ENCODE data around the gene CTTNBP2. TPM values are rescaled to one million over a fixed set of nuclear protein-coding genes. Genes with fewer than 3 reads are reported as not detected.

Gene CTTNBP2
- total RNA-seq, 4 donors from 2014 or later = 2.6 to 6.2 (median 4.3) TPM

DNA sequence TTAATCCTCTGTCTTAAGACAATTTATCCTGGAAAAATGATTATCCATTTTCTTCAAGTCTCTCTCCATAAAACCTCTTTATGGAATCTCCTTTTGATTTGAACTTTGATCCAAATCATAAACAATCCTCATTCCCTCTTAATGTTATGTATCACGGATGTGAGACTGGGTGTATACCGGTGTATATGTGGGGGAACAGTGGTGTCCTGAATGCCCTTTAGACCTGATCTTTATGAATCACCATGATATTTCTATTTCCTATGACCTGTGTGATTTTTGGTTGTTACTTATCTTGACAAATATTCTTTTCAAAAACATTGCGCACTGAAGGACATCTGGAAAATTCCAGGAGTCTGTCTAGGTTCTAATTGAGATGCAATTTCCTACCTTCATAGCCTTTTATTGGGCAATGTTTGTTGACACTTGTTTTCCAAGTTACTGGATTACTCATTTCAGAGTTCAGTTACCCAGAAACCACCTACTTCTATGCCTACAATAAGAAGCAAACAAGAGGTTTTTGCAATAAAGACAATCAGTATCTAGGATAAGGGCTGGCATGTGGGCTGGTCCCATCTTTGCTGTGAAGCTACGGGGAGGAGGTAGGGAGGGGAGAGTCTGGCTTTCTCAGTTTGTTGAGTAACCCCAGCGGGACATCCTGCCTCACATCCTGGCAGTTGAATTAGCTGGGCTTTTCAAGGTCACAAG, 190.4 kb downstream of the CTTNBP2 start:
- peak overlapping the region; percentile 74 to 82 (median 80) for H3K27ac ChIP-seq
- peak; percentile 74 for DNase-seq
- in situ Hi-C loops (cut with MboI; ENCODE audit: low pct_ligation_motif_present in 1 of 4, low pct_unique_long_range_greater_than_20kb in 1 of 4, low sequenced_read_pairs in 3 of 4) (no loop called here), intact Hi-C loops (cut with DNase I; ENCODE audit: low total_unique reads) (no loop called here)
- peak; percentile 9 for TF ChIP-seq EP300 (IDR thresholded peaks at IDR 0.05; ENCODE audit: low read depth)
- TF ChIP-seq POLR2AphosphoS5 (IDR thresholded peaks at IDR 0.05) = no peak
- H3K4me3 ChIP-seq = no peak overlapping the region
- 36 to 39% methylated on average over 3 to 5 of the region's 5 CpGs for WGBS, 2 donors (ENCODE audit: low coverage in 1 of 2)
- H3K36me3 ChIP-seq = no peaks in the 10 kb centered on the region
- no peaks in the 10 kb centered on the region for H3K9me3 ChIP-seq
- no peaks in the 10 kb centered on the region for H3K27me3 ChIP-seq
- H3K4me1 ChIP-seq = peaks cover 0 to 42% (median 4%) of the 10 kb centered on the region in 4 donors

DNA sequence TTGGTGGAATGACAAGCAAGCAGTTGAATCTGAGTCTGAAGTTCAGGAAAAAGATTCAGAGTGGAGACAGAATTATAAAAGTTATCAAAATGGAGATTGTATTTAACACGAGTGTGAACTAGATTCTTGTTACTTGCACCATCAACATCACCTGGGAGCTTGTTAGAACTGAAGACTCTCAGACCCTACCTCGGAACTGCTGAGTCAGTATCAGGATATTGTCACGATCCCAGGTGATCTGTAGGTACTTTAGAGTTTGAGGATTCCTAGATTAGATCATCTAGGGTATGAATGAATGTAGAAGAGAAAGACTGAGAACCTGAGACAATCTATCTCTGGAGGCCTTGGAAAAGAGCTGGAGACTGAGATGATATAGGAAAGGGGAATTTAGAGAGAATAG, 194.1 kb downstream of the CTTNBP2 start:
- WGBS, 2 donors (ENCODE audit: low coverage in 1 of 2) = 79 to 86% methylated on average over 1 to 3 of the region's 3 CpGs
- Histone ChIP-seq H3K9me3 (no peaks in the 10 kb centered on the region), H3K36me3 (no peaks in the 10 kb centered on the region), H3K27ac (no peak overlapping the region), H3K4me3 (no peak overlapping the region), H3K4me1 (peaks cover 0 to 41% (median 6%) of the 10 kb centered on the region in 4 donors), H3K27me3 (no peaks in the 10 kb centered on the region)
- no peak for DNase-seq
- intact Hi-C loops (cut with DNase I; ENCODE audit: low total_unique reads) (no loop called here), in situ Hi-C loops (cut with MboI; ENCODE audit: low pct_ligation_motif_present in 1 of 4, low pct_unique_long_range_greater_than_20kb in 1 of 4, low sequenced_read_pairs in 3 of 4) (no loop called here)
- no peak for TF ChIP-seq EP300 (IDR thresholded peaks at IDR 0.05; ENCODE audit: low read depth)
- no peak for TF ChIP-seq POLR2A (IDR thresholded peaks at IDR 0.05)
- no peak for TF ChIP-seq POLR2AphosphoS5 (IDR thresholded peaks at IDR 0.05)
- TF ChIP-seq, protein P1, sequence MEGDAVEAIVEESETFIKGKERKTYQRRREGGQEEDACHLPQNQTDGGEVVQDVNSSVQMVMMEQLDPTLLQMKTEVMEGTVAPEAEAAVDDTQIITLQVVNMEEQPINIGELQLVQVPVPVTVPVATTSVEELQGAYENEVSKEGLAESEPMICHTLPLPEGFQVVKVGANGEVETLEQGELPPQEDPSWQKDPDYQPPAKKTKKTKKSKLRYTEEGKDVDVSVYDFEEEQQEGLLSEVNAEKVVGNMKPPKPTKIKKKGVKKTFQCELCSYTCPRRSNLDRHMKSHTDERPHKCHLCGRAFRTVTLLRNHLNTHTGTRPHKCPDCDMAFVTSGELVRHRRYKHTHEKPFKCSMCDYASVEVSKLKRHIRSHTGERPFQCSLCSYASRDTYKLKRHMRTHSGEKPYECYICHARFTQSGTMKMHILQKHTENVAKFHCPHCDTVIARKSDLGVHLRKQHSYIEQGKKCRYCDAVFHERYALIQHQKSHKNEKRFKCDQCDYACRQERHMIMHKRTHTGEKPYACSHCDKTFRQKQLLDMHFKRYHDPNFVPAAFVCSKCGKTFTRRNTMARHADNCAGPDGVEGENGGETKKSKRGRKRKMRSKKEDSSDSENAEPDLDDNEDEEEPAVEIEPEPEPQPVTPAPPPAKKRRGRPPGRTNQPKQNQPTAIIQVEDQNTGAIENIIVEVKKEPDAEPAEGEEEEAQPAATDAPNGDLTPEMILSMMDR (IDR thresholded peaks at IDR 0.05) = no peak

DNA sequence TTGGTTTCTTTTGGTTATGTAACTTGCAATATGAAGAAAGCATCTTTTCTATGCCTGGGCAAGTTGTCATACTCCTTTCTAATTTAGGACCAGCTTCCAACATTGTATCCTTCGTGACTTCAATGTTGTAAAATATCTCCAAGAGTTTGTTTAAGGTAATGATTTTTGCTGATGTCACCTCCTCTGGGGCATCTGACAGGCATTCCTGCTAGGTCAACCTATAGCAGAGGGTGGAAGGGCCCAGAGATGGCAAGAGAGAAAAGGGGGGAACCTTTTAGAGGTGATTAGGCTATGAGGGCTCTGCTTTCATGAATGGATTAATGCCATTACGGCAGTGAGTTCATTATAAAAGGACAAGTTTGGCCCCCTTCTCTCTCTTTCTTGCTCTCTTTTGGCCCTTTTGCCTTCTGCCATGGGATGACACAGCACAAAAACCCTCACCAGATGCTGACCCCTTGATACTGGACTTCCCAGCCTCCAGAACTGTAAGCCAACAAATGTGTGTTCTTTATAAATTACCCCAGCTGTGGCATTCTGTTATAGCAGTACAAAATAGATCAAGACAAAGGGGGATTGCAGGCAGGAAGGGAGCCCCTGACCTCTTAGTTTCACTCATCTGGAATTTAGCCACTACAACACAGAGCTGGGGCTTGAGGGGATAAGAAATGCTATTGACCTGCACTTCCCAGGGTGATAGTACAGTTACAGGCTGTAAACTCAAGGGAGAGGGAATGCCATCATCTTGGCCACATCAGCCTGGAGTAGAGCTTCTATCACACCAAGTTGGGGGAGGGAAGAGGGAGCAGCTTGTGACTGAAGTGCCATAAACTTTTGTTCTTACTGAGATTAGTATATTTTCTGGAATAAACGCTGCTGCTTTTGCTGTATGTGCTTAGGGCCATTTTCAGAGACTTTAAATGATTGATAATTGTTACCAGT, 197.5 kb downstream of the CTTNBP2 start:
- peaks cover 0 to 43% (median 18%) of the 10 kb centered on the region in 4 donors for H3K4me1 ChIP-seq
- WGBS, 2 donors (ENCODE audit: low coverage in 1 of 2) = 50 to 53% methylated on average over 2 to 3 of the region's 3 CpGs
- intact Hi-C loops (cut with DNase I; ENCODE audit: low total_unique reads) (no loop called here), in situ Hi-C loops (cut with MboI; ENCODE audit: low pct_ligation_motif_present in 1 of 4, low pct_unique_long_range_greater_than_20kb in 1 of 4, low sequenced_read_pairs in 3 of 4) (no loop called here)
- no peaks in the 10 kb centered on the region for H3K9me3 ChIP-seq
- no peak for DNase-seq
- H3K27me3 ChIP-seq = no peaks in the 10 kb centered on the region
- H3K27ac ChIP-seq = peak overlapping the region in 1 of 4 donors; percentile 23
- TF ChIP-seq POLR2A (IDR thresholded peaks at IDR 0.05) (no peak), POLR2AphosphoS5 (IDR thresholded peaks at IDR 0.05) (no peak), EP300 (IDR thresholded peaks at IDR 0.05; ENCODE audit: low read depth) (no peak)
- TF ChIP-seq, protein P1 (IDR thresholded peaks at IDR 0.05) = no peak
- no peaks in the 10 kb centered on the region for H3K36me3 ChIP-seq
- H3K4me3 ChIP-seq = no peak overlapping the region

DNA sequence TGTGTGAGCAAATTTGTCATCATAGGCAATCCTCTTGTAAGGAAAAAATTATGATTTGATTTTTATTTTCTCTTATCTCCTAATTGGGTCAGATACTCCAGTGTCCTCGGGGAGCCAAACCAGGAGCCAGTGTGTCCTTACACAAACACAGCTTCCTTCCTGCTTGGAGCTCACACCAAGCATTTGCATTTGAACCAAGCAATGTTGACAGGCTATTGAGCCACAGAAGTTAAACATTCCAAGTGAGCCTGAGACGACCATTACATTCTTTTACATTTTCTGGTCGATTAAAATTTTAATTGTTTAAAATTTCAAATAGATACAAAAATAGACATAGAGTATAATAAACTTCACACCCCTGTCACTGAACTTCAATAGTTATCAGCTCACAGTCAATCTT, 198.6 kb downstream of the CTTNBP2 start:
- peak overlapping the region in 3 of 4 donors; percentile 73 to 83 (median 79) for H3K27ac ChIP-seq
- no peaks in the 10 kb centered on the region for H3K36me3 ChIP-seq
- no peaks in the 10 kb centered on the region for H3K9me3 ChIP-seq
- TF ChIP-seq POLR2A (IDR thresholded peaks at IDR 0.05) (no peak), POLR2AphosphoS5 (IDR thresholded peaks at IDR 0.05) (no peak), EP300 (IDR thresholded peaks at IDR 0.05; ENCODE audit: low read depth) (no peak)
- TF ChIP-seq, protein P1 (IDR thresholded peaks at IDR 0.05) = no peak
- H3K4me3 ChIP-seq = no peak overlapping the region
- H3K27me3 ChIP-seq = no peaks in the 10 kb centered on the region
- DNase-seq = no peak
- intact Hi-C loops (cut with DNase I; ENCODE audit: low total_unique reads) (no loop called here), in situ Hi-C loops (cut with MboI; ENCODE audit: low pct_ligation_motif_present in 1 of 4, low pct_unique_long_range_greater_than_20kb in 1 of 4, low sequenced_read_pairs in 3 of 4) (no loop called here)
- H3K4me1 ChIP-seq = peaks cover 0 to 43% (median 18%) of the 10 kb centered on the region in 4 donors
- WGBS, 2 donors (ENCODE audit: low coverage in 1 of 2) = 9 to 13% methylated on average over 3 of the region's 3 CpGs

Data from transverse colon (tissue), 4 donors.